ENCODE results near the gene EMC10.

GRCh38 chr19:50513746-50514345, 37.5 kb downstream of the EMC10 start, which contains the start of gene ASPDH:
- TF ChIP-seq CTCF (IDR thresholded peaks at IDR 0.05) (no peak), POLR2A (IDR thresholded peaks at IDR 0.05) (no peak), EP300 (IDR thresholded peaks at IDR 0.05) (no peak)
